Fibroblast of the conjunctiva (primary cell): ENCODE results near the gene PSTK.
A peak's percentile ranks its signal among the peaks of the same experiment; 100 is the strongest.

Experiments
- DNase-seq: peaks from one replicate; pipeline ENCODE4 v3.0.0-alpha.2; 2010; ENCODE audit warnings: low read depth

Gene PSTK

GRCh38 chr10:122980209-122981065 is at the start of gene PSTK:
PSTK (plus strand) TSS chr10:122980401; CDS start chr10:122980480, 79 bp downstream.
- DNase-seq = peak; percentile 82

- no peak for DNase-seq
Measured at GRCh38 chr10:122931088-122931906, 48.9 kb upstream of the PSTK start.

- DNase-seq = no peak
Measured at GRCh38 chr10:122939133-122939855, 40.9 kb upstream of the PSTK start.

GRCh38 chr10:122939856-122940543 is 40.2 kb upstream of the PSTK start:
- DNase-seq = peak; percentile 20

GRCh38 chr10:122949296-122949695 is 30.9 kb upstream of the PSTK start:
- no peak for DNase-seq

GRCh38 chr10:122953902-122954730 is 26.1 kb upstream of the PSTK start, which contains the start of gene C10orf88:
C10orf88 (minus strand) TSS chr10:122954227; CDS start chr10:122954178, 49 bp downstream.
- DNase-seq = peak; percentile 99

- no peak for DNase-seq
Measured at GRCh38 chr10:122954731-122955050, 25.5 kb upstream of the PSTK start.

GRCh38 chr10:122955892-122956291 is 24.3 kb upstream of the PSTK start:
- no peak for DNase-seq

GRCh38 chr10:122957474-122957873 is 22.7 kb upstream of the PSTK start:
- no peak for DNase-seq

GRCh38 chr10:122962405-122962804 is 17.8 kb upstream of the PSTK start:
- no peak for DNase-seq

- no peak for DNase-seq
Measured at GRCh38 chr10:122966879-122967278, 13.3 kb upstream of the PSTK start.

GRCh38 chr10:122968698-122969097 is 11.5 kb upstream of the PSTK start:
- no peak for DNase-seq

GRCh38 chr10:122974023-122974422 is 6.2 kb upstream of the PSTK start:
- no peak for DNase-seq

GRCh38 chr10:122974543-122975064 is 5.6 kb upstream of the PSTK start:
- no peak for DNase-seq

- peak; percentile 50 for DNase-seq
Measured at GRCh38 chr10:122981066-122981464, 864 bp downstream of the PSTK start.

GRCh38 chr10:122983898-122984297 is 3.7 kb downstream of the PSTK start:
- DNase-seq = no peak

GRCh38 chr10:122984708-122985107 is 4.5 kb downstream of the PSTK start:
- DNase-seq = no peak

GRCh38 chr10:122986335-122986734 is 6.1 kb downstream of the PSTK start:
- no peak for DNase-seq

GRCh38 chr10:122988501-122988900 is 8.3 kb downstream of the PSTK start:
- no peak for DNase-seq

GRCh38 chr10:122990278-122990677 is 10.1 kb downstream of the PSTK start:
- no peak for DNase-seq
